NCI-H446 treated with DMSO at 0.1 percent for 48 hours (cell line): ENCODE data around the gene DESI1.

Experiments
- DNase-seq: peaks from one replicate; lab custom pipeline; 2025; lab: John Stamatoyannopoulos, UW

The DESI1 gene

DNA sequence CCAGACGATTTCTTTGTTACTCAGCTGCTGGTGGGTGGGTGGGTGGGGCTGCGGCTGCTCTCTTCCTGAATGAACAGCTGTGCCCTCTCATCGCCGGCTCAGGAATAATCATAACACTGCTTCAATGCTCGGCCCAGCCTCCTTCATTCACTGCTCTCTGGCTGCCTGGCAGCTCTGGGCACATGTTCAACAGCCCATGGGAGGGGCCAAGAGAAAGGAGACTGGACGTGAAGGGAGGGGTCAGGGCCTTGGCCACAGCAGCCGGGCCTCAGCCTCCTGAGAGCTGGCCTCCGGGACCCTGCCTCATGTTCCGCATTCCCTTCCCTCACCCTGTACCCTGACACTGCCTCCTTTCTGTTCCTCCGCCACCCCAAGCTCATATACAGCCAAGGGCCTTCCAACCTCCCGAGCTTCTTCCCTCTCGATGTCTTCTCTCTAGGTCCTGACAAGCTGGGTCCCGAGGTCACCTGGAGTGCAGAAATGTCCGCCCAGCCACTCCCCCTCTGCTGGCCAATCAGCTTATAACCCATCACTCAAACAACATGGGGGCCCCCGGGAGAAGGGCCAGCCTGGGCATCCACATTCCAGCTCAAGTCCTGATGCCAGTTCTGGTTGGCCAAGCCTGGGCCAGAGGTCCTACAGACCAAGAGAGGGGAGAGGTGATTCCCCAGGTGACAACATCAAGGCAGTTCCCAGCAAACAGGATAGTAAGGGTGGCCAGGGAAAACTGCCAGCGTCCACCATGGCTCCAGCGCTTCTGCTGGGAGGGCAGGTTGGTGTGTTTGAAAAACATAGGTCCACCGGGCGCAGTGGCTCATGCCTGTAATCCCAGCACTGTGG is 63.2 kb downstream of the DESI1 start:
- peak; percentile 55 for DNase-seq

DNA sequence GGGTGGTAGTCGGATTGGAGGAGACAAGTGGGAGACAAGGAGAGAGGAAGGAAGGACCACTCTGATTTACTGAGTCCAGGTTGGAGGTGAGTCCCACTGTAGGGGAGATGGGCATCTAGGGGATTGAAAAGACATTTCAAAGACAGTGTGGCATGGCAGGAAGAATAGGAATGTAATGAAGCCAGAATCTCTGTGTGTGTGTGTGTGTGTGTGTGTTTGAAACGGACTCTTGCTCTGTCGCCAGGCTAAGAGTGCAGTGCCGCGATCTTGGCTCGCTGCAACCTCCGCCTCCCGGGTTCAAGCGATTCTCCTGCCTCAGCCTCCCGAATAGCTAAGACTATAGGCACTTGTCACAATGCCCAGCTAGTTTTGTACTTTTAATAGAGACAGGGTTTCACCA is 64.3 kb downstream of the DESI1 start:
- no peak for DNase-seq

DNA sequence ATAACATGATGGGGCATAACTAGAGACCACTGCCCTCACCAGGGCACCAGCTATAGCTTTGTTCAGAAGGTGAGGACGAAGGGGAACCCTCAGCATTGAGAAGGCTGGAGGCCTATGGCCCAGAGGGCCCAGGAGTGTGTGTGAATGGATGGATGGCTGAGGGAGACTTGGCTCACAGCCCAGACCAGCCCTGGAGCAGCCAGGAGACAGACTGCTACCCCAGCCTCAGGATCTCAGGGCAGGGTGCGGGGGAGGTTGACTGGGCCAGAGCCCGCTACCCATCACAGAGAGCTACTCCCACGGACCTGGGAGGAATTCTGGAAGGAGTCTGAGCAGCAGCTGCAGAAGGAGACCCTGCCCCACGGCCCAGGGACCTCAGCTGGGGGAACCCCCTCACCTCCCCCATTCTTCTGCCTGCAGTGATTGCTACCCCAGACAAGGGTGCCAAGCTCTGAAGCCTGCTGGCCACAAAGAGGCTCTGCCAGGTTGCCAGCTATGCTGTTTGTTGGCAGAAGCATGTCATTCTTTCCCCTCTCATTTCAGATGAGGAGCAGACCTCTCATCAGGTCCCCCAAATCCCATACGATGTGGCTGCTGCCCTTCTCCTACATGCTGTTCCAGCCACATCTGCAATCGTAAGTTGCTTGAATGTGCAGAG is 65.4 kb downstream of the DESI1 start:
- peak; percentile 48 for DNase-seq

DNA sequence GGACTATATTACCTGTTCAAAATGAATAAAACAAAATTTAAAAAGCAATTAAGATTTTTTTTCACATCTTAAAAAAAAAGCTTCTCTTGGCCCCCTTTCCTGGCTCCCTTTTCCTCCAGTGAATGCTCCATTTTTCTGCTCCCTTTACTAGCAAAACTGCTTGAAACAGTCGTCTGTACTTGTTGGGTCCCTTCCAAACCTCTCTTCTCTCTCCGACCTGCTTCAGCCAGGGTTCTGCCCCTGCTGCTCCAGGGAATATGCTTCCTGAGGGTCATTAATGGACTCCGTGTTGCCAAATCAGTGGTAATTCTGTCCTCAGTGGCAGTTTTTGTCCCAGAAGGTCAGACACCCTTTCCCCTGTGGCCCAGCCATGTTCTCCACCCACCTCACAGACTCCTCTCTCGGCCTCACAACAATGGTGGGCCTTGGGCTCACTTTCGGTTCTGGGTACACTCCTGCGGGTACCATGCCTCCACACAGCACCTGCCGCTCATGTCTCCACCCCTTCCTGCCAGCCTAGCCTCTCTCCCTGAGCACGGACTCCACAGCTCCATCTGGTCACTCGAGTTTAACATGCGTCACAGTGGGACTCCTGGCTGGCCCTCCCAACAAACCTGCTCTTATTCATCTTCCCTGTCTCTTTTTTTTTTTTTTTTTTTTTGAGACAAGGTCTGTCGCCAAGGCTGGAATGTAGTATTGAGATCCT is 68.8 kb downstream of the DESI1 start:
- no peak for DNase-seq

DNA sequence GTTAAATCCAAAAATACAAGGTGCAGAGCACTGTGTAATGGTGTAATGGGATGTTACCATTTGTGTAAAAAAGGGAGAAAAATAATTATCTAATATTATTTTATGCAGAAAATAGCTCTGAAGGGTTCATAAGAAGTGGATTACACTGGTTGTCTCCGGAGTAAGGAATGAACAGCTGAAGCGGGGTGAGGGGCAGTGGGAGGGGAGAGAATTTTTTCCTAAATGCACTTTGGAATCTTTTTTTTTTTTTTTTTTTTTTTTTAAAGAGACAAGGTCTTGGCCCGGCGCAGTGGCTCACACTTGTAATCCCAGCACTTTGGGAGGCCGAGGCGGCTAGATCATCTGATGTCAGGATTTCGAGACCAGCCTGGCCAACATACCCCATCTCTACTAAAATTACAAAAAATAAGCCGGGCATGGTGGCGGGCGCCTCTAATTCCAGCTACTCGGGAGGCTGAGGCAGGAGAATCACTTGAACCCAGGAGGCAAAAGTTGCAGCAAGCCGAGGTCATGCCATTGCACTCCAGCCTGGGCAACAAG is 69.8 kb downstream of the DESI1 start:
- DNase-seq: no peak

DNA sequence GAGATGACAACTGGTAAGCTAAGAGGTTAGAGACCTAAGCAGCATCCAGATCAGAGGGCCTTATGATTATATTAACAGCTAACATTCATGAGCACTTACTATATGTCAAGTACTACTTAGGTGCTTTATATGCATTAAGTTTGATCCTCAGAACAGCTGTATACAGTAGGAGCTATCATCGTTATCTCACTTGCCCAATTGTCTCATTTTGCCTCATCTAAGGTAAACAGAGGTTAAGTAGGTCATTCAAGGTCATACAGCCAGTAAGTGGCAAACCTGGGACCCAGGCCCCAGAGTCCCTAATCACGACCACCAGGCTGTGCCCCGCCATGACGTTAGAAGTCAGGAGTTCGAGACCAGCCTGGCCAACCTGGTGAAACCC is 72.0 kb downstream of the DESI1 start:
- DNase-seq: no peak
